ENCODE measurements around the gene MT1A.

The MT1A gene

GRCh38 chr16:56607109-56607618 is 31.3 kb upstream of the MT1A start:
- peak; percentile 99 for DNase-seq (ENCODE audit: low read depth)
- H3K4me3 ChIP-seq (replicated peaks; ENCODE audit: low read depth, low read length): peak overlapping the region; percentile 23
- TF ChIP-seq CTCF (IDR thresholded peaks at IDR 0.05; ENCODE audit: low read length, missing control alignments): no peak

- H3K4me3 ChIP-seq (replicated peaks; ENCODE audit: low read depth, low read length): peak overlapping the region; percentile 32
- DNase-seq (ENCODE audit: low read depth): no peak
- TF ChIP-seq CTCF (IDR thresholded peaks at IDR 0.05; ENCODE audit: low read length, missing control alignments): no peak
Measured at GRCh38 chr16:56607675-56608042, 30.8 kb upstream of the MT1A start.

- DNase-seq (ENCODE audit: low read depth): peak; percentile 97
- peak within 1 kb of the TSS; percentile 89 for H3K4me3 ChIP-seq (replicated peaks; ENCODE audit: low read depth, low read length)
- TF ChIP-seq CTCF (IDR thresholded peaks at IDR 0.05; ENCODE audit: low read length, missing control alignments): no peak
Measured at GRCh38 chr16:56608043-56608875, 30.2 kb upstream of the MT1A start, which contains the start of gene MT2A. MT2A (plus strand) TSS chr16:56608584; CDS start chr16:56608656, 72 bp downstream.

- no peak for TF ChIP-seq CTCF (IDR thresholded peaks at IDR 0.05; ENCODE audit: low read length, missing control alignments)
- peak overlapping the region; percentile 89 for H3K4me3 ChIP-seq (replicated peaks; ENCODE audit: low read depth, low read length)
- peak; percentile 24 for DNase-seq (ENCODE audit: low read depth)
Measured at GRCh38 chr16:56608876-56609462, 29.5 kb upstream of the MT1A start.

- TF ChIP-seq CTCF (IDR thresholded peaks at IDR 0.05; ENCODE audit: low read length, missing control alignments): no peak
- DNase-seq (ENCODE audit: low read depth): peak; percentile 90
- peak overlapping the region; percentile 89 for H3K4me3 ChIP-seq (replicated peaks; ENCODE audit: low read depth, low read length)
Measured at GRCh38 chr16:56609463-56609921, 29.0 kb upstream of the MT1A start.

- no peak for TF ChIP-seq CTCF (IDR thresholded peaks at IDR 0.05; ENCODE audit: low read length, missing control alignments)
- H3K4me3 ChIP-seq (replicated peaks; ENCODE audit: low read depth, low read length): peak overlapping the region; percentile 89
Measured at GRCh38 chr16:56610017-56610608, 28.4 kb upstream of the MT1A start.

More at GRCh38 chr16:56610017-56610608, 28.4 kb upstream of the MT1A start:
- peak; percentile 95 for DNase-seq (ENCODE audit: low read depth)

Measured in fibroblast of pulmonary artery (primary cell).